SJSA1 (cell line): ENCODE measurements around the gene PLA2G5. TPM values are rescaled to one million over a fixed set of nuclear protein-coding genes. Genes with fewer than 3 reads are reported as not detected.

ENCODE experiments used
- DNase-seq, 2 experiments: peaks; one replicate each; pipeline ENCODE4 v3.0.0-alpha.2; 2015 to 2020; ENCODE audit warnings: low spot score in 2 of 2, low read depth in 1 of 2
- H3K27ac ChIP-seq: fragments of 250-450 bp; sonication (Bioruptor Pico); 2 replicates; pipeline ENCODE4 v1.5.1; 2020; ENCODE audit warnings: mild to moderate bottlenecking, moderate library complexity
- H3K27me3 ChIP-seq: fragments of 250-450 bp; sonication (Bioruptor Pico); replicated peaks from 2 replicates; pipeline ENCODE4 v1.5.1; 2020; ENCODE audit warnings: mild to moderate bottlenecking, moderate library complexity
- H3K36me3 ChIP-seq: fragments of 250-450 bp; sonication (Bioruptor Pico); 2 replicates; pipeline ENCODE4 v1.5.1; 2020; ENCODE audit warnings: mild to moderate bottlenecking
- H3K4me1 ChIP-seq: fragments of 250-450 bp; sonication (Bioruptor Pico); replicated peaks from 2 replicates; pipeline ENCODE4 v1.6.1; 2021; ENCODE audit warnings: mild to moderate bottlenecking
- H3K4me3 ChIP-seq: fragments of 250-450 bp; sonication (Bioruptor Pico); 2 replicates; pipeline ENCODE4 v1.5.1; 2020; ENCODE audit warnings: mild to moderate bottlenecking
- H3K9me3 ChIP-seq: fragments of 250-450 bp; sonication (Bioruptor Pico); replicated peaks from 2 replicates; pipeline ENCODE4 v1.5.1; 2020; ENCODE audit warnings: mild to moderate bottlenecking
- total RNA-seq: library from RNA; depleted of rRNA; stranded (reverse); fragments of >200 nt; shearing (Covaris generic); gene quantifications from 2 replicates; pipeline ENCODE4 v1.2.3, GENCODE V29; 2014

The PLA2G5 gene
- total RNA-seq, 1 experiment from 2014 or later: not detected

- no peak overlapping the region for H3K27ac ChIP-seq
Observed at GRCh38 chr1:20074055-20074724, 4.2 kb downstream of the PLA2G5 start.

GRCh38 chr1:20074725-20075171, 4.8 kb downstream of the PLA2G5 start:
- no peaks in the 10 kb centered on the region for H3K27me3 ChIP-seq
- DNase-seq: no peak
- no peak overlapping the region for H3K4me3 ChIP-seq
- no peaks in the 10 kb centered on the region for H3K9me3 ChIP-seq
- no peaks in the 10 kb centered on the region for H3K36me3 ChIP-seq
- H3K27ac ChIP-seq: no peak overlapping the region
- no peaks in the 10 kb centered on the region for H3K4me1 ChIP-seq

More at GRCh38 chr1:20074055-20074724, 4.2 kb downstream of the PLA2G5 start:
- Histone ChIP-seq H3K36me3 (no peaks in the 10 kb centered on the region), H3K4me3 (no peak overlapping the region), H3K4me1 (no peaks in the 10 kb centered on the region), H3K9me3 (no peaks in the 10 kb centered on the region), H3K27me3 (no peaks in the 10 kb centered on the region)
- peak in 1 of 2 experiments; percentile 11 for DNase-seq

GRCh38 chr1:20075345-20075744, 5.4 kb downstream of the PLA2G5 start:
- H3K4me1 ChIP-seq: peaks cover 2% of the 10 kb centered on the region
- no peaks in the 10 kb centered on the region for H3K27me3 ChIP-seq
- no peaks in the 10 kb centered on the region for H3K9me3 ChIP-seq
- H3K36me3 ChIP-seq: no peaks in the 10 kb centered on the region
- DNase-seq: no peak
- H3K4me3 ChIP-seq: no peak overlapping the region
- H3K27ac ChIP-seq: no peak overlapping the region

- no peaks in the 10 kb centered on the region; the same call in 1 of the 2 replicates for H3K27me3 ChIP-seq
- no peaks in the 10 kb centered on the region for H3K36me3 ChIP-seq
- H3K4me3 ChIP-seq: no peak overlapping the region
- no peak overlapping the region for H3K27ac ChIP-seq
- H3K4me1 ChIP-seq: peaks cover 7% of the 10 kb centered on the region
- H3K9me3 ChIP-seq: no peaks in the 10 kb centered on the region
- DNase-seq: no peak
Observed at GRCh38 chr1:20076223-20076622, 6.2 kb downstream of the PLA2G5 start.

GRCh38 chr1:20076710-20077461, 6.9 kb downstream of the PLA2G5 start:
- Histone ChIP-seq H3K27me3 (no peaks in the 10 kb centered on the region; the same call in 1 of the 2 replicates), H3K4me3 (no peak overlapping the region), H3K9me3 (no peaks in the 10 kb centered on the region), H3K4me1 (peaks cover 7% of the 10 kb centered on the region), H3K36me3 (no peaks in the 10 kb centered on the region), H3K27ac (no peak overlapping the region)
- no peak for DNase-seq

- no peaks in the 10 kb centered on the region for H3K36me3 ChIP-seq
- DNase-seq: no peak
- H3K9me3 ChIP-seq: no peaks in the 10 kb centered on the region
- no peak overlapping the region for H3K4me3 ChIP-seq
- no peaks in the 10 kb centered on the region; the same call in 1 of the 2 replicates for H3K27me3 ChIP-seq
- H3K27ac ChIP-seq: no peak overlapping the region
- peaks cover 7% of the 10 kb centered on the region for H3K4me1 ChIP-seq
Observed at GRCh38 chr1:20078171-20078651, 8.2 kb downstream of the PLA2G5 start.

- DNase-seq: no peak
- Histone ChIP-seq H3K9me3 (no peaks in the 10 kb centered on the region), H3K4me1 (peaks cover 7% of the 10 kb centered on the region), H3K4me3 (no peak overlapping the region), H3K36me3 (no peaks in the 10 kb centered on the region), H3K27ac (no peak overlapping the region), H3K27me3 (no peaks in the 10 kb centered on the region; the same call in 1 of the 2 replicates)
Observed at GRCh38 chr1:20078711-20079110, 8.7 kb downstream of the PLA2G5 start.

- no peaks in the 10 kb centered on the region for H3K9me3 ChIP-seq
- DNase-seq: no peak
- no peaks in the 10 kb centered on the region; the same call in 1 of the 2 replicates for H3K27me3 ChIP-seq
- no peak overlapping the region for H3K4me3 ChIP-seq
- no peak overlapping the region for H3K27ac ChIP-seq
- H3K4me1 ChIP-seq: peaks cover 7% of the 10 kb centered on the region
- H3K36me3 ChIP-seq: no peaks in the 10 kb centered on the region
Observed at GRCh38 chr1:20079661-20080305, 9.8 kb downstream of the PLA2G5 start.

GRCh38 chr1:20080441-20081352, 10.7 kb downstream of the PLA2G5 start:
- Histone ChIP-seq H3K9me3 (no peaks in the 10 kb centered on the region), H3K36me3 (no peaks in the 10 kb centered on the region), H3K4me1 (peaks cover 7% of the 10 kb centered on the region), H3K27me3 (no peaks in the 10 kb centered on the region; the same call in 1 of the 2 replicates), H3K27ac (no peak overlapping the region), H3K4me3 (no peak overlapping the region)
- DNase-seq: peak in 1 of 2 experiments; percentile 4

GRCh38 chr1:20081353-20081810, 11.4 kb downstream of the PLA2G5 start:
- Histone ChIP-seq H3K4me3 (no peak overlapping the region), H3K27ac (no peak overlapping the region), H3K9me3 (no peaks in the 10 kb centered on the region), H3K27me3 (no peaks in the 10 kb centered on the region; the same call in 1 of the 2 replicates), H3K4me1 (peaks cover 7% of the 10 kb centered on the region), H3K36me3 (no peaks in the 10 kb centered on the region)
- DNase-seq: no peak

GRCh38 chr1:20082772-20083171, 12.8 kb downstream of the PLA2G5 start:
- H3K4me3 ChIP-seq: no peak overlapping the region
- DNase-seq: no peak
- no peaks in the 10 kb centered on the region for H3K36me3 ChIP-seq
- H3K27me3 ChIP-seq: no peaks in the 10 kb centered on the region; the same call in 1 of the 2 replicates
- no peaks in the 10 kb centered on the region for H3K9me3 ChIP-seq
- H3K27ac ChIP-seq: no peak overlapping the region
- H3K4me1 ChIP-seq: peaks cover 7% of the 10 kb centered on the region

GRCh38 chr1:20083178-20083944, 13.4 kb downstream of the PLA2G5 start:
- DNase-seq: no peak
- no peaks in the 10 kb centered on the region for H3K9me3 ChIP-seq
- H3K36me3 ChIP-seq: no peaks in the 10 kb centered on the region
- peaks cover 7% of the 10 kb centered on the region for H3K4me1 ChIP-seq
- H3K27me3 ChIP-seq: no peaks in the 10 kb centered on the region; the same call in 1 of the 2 replicates
- H3K4me3 ChIP-seq: no peak overlapping the region
- H3K27ac ChIP-seq: no peak overlapping the region
